Measurements from ENCODE around the gene ITPKB. TPM values are rescaled to one million over a fixed set of nuclear protein-coding genes. Genes with fewer than 3 reads are reported as not detected.

Gene ITPKB
- total RNA-seq, 2 donors from 2014 or later: 22.4 to 28.3 TPM

DNA sequence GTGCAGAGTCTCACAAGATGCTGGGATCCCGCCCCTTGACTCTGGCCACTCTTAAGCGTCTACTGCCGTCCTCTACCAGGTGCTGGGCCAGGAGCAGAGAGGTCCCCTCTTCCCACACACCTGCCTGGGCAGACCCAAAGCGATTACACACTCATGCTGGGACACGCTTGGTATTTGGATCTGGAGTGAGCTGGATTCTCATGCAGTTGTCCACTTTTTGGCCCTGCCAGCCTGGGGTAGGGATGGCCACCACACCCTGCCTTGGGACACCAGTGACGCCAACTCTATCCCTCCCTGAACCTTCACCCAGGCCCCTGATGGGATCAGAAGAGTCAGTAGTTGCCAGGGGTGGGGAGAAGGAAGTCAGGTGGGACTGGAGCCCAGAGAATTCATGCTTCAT, 28.6 kb downstream of the ITPKB start:
- TF ChIP-seq, protein P1, sequence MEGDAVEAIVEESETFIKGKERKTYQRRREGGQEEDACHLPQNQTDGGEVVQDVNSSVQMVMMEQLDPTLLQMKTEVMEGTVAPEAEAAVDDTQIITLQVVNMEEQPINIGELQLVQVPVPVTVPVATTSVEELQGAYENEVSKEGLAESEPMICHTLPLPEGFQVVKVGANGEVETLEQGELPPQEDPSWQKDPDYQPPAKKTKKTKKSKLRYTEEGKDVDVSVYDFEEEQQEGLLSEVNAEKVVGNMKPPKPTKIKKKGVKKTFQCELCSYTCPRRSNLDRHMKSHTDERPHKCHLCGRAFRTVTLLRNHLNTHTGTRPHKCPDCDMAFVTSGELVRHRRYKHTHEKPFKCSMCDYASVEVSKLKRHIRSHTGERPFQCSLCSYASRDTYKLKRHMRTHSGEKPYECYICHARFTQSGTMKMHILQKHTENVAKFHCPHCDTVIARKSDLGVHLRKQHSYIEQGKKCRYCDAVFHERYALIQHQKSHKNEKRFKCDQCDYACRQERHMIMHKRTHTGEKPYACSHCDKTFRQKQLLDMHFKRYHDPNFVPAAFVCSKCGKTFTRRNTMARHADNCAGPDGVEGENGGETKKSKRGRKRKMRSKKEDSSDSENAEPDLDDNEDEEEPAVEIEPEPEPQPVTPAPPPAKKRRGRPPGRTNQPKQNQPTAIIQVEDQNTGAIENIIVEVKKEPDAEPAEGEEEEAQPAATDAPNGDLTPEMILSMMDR (conservative IDR thresholded peaks at IDR 0.05): no peak
- 93 to 100% methylated on average over 3 to 6 of the region's 6 CpGs for WGBS, 2 experiments (ENCODE audit: insufficient coverage in 1 of 2, insufficient read length in 1 of 2)
- H3K36me3 Mint-ChIP-seq (ENCODE audit: low read depth): peaks cover 28% of the 10 kb centered on the region
- H3K9me3 Mint-ChIP-seq: peaks cover 9% of the 10 kb centered on the region
- no peak overlapping the region for H3K9ac ChIP-seq (ENCODE audit: extremely low read depth, low read length, poor library complexity, severe bottlenecking)
- H3K9me3 ChIP-seq (ENCODE audit: control insufficient read depth, low read length): peaks cover 13% of the 10 kb centered on the region
- no peak for DNase-seq
- H3K4me1 ChIP-seq (ENCODE audit: control insufficient read depth, insufficient read depth, low read length): peaks cover 3% of the 10 kb centered on the region
- H3K27ac ChIP-seq (ENCODE audit: low read depth, low read length): no peak overlapping the region
- H3K4me3 ChIP-seq (ENCODE audit: low read length): no peak overlapping the region
- peaks cover 17% of the 10 kb centered on the region for H3K4me1 Mint-ChIP-seq
- no peak overlapping the region for H3K4me3 Mint-ChIP-seq
- peaks cover 26% of the 10 kb centered on the region for H3K36me3 ChIP-seq (ENCODE audit: control insufficient read depth, insufficient read depth, low read length)
- no peaks in the 10 kb centered on the region for H3K27me3 ChIP-seq (ENCODE audit: control insufficient read depth, insufficient read depth, low read length, poor library complexity, severe bottlenecking)
- H3K27ac Mint-ChIP-seq: no peak overlapping the region
- no peaks in the 10 kb centered on the region for H3K27me3 Mint-ChIP-seq (ENCODE audit: insufficient read depth)

DNA sequence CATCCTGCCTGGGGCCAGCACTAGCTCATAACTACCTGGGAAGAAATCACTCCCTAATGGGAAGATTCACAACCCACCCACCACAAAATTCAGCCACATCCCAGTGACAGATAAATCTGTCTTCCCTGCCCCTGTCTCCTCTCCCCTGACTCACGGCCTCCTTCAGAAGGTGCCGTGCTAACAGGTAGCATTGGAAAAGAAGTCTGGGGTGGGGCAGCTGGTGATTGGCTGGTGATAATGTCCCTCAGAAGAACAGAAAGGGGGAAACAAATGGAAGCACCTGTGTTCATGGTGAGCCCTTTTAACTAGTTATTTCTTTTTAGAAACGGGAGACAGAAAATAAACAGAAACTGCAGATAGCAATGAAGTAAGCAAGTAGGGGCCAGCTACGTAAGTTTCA, 29.1 kb downstream of the ITPKB start:
- H3K4me1 Mint-ChIP-seq: peaks cover 17% of the 10 kb centered on the region
- no peaks in the 10 kb centered on the region for H3K27me3 Mint-ChIP-seq (ENCODE audit: insufficient read depth)

DNA sequence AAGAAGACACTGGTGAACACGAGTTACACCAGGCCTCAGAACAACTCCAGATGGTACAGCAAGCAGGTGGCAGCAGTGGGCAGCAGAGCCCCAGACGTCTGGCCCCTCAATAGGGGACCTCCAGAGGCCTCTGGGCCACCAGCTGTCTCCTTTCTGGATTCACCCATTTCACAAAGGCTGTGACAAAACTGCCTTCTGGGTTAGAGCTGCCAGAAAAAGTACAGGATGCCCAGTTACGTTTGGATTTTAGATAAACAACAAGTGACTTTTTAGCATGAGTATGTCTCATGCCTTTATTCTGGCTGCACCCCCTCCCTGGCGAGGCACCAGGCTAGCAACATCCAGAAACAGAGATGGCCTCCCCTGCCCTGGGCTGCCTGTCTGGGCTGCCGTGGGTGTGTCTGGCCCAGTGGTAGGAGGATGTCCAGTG, 30.1 kb downstream of the ITPKB start:
- TF ChIP-seq, protein P1 (conservative IDR thresholded peaks at IDR 0.05): peak; percentile 31
- H3K27me3 ChIP-seq (ENCODE audit: control insufficient read depth, insufficient read depth, low read length, poor library complexity, severe bottlenecking): no peaks in the 10 kb centered on the region
- Mint-ChIP-seq H3K36me3 (ENCODE audit: low read depth) (peaks cover 19% of the 10 kb centered on the region), H3K27ac (peak overlapping the region; percentile 61), H3K4me1 (peaks cover 17% of the 10 kb centered on the region), H3K9me3 (no peaks in the 10 kb centered on the region), H3K27me3 (ENCODE audit: insufficient read depth) (no peaks in the 10 kb centered on the region), H3K4me3 (no peak overlapping the region)
- H3K36me3 ChIP-seq (ENCODE audit: control insufficient read depth, insufficient read depth, low read length): peaks cover 23% of the 10 kb centered on the region
- WGBS, 2 experiments (ENCODE audit: insufficient coverage in 1 of 2, insufficient read length in 1 of 2): 73 to 79% methylated on average over 4 to 5 of the region's 5 CpGs
- H3K27ac ChIP-seq (ENCODE audit: low read depth, low read length): peak overlapping the region; percentile 59
- no peak overlapping the region for H3K4me3 ChIP-seq (ENCODE audit: low read length)
- peaks cover 4% of the 10 kb centered on the region for H3K9me3 ChIP-seq (ENCODE audit: control insufficient read depth, low read length)
- no peak for DNase-seq
- peaks cover 3% of the 10 kb centered on the region for H3K4me1 ChIP-seq (ENCODE audit: control insufficient read depth, insufficient read depth, low read length)
- H3K9ac ChIP-seq (ENCODE audit: extremely low read depth, low read length, poor library complexity, severe bottlenecking): no peak overlapping the region

More for the DNA sequence above, 29.1 kb downstream of the ITPKB start:
- no peak overlapping the region for H3K27ac ChIP-seq (ENCODE audit: low read depth, low read length)
- Mint-ChIP-seq H3K9me3 (peaks cover 9% of the 10 kb centered on the region), H3K36me3 (ENCODE audit: low read depth) (peaks cover 29% of the 10 kb centered on the region), H3K27ac (no peak overlapping the region), H3K4me3 (no peak overlapping the region)
- no peak overlapping the region for H3K4me3 ChIP-seq (ENCODE audit: low read length)
- no peak overlapping the region for H3K9ac ChIP-seq (ENCODE audit: extremely low read depth, low read length, poor library complexity, severe bottlenecking)
- no peak for DNase-seq
- 95 to 96% methylated on average over 2 to 4 of the region's 4 CpGs for WGBS, 2 experiments (ENCODE audit: insufficient coverage in 1 of 2, insufficient read length in 1 of 2)
- peaks cover 13% of the 10 kb centered on the region for H3K9me3 ChIP-seq (ENCODE audit: control insufficient read depth, low read length)
- no peaks in the 10 kb centered on the region for H3K27me3 ChIP-seq (ENCODE audit: control insufficient read depth, insufficient read depth, low read length, poor library complexity, severe bottlenecking)
- peaks cover 26% of the 10 kb centered on the region for H3K36me3 ChIP-seq (ENCODE audit: control insufficient read depth, insufficient read depth, low read length)
- H3K4me1 ChIP-seq (ENCODE audit: control insufficient read depth, insufficient read depth, low read length): peaks cover 3% of the 10 kb centered on the region
- TF ChIP-seq, protein P1 (conservative IDR thresholded peaks at IDR 0.05): no peak
